ENCODE measurements around the gene TMEM134.

The TMEM134 gene

GRCh38 chr11:67492801-67493547 is 23.9 kb upstream of the TMEM134 start:
- TF ChIP-seq CTCF (IDR thresholded peaks at IDR 0.05; ENCODE audit: low read depth, low read length): no peak
- H3K36me3 ChIP-seq: peaks cover 7% of the 10 kb centered on the region
- DNase-seq: no peak
- no peaks in the 10 kb centered on the region for H3K4me1 ChIP-seq
- no peak overlapping the region for H3K4me3 ChIP-seq (ENCODE audit: low read depth, low read length)
- no peaks in the 10 kb centered on the region for H3K9me3 ChIP-seq
- H3K27me3 ChIP-seq: no peaks in the 10 kb centered on the region

- no peak for TF ChIP-seq CTCF (IDR thresholded peaks at IDR 0.05; ENCODE audit: low read depth, low read length)
- H3K36me3 ChIP-seq: peaks cover 9% of the 10 kb centered on the region
- H3K9me3 ChIP-seq: no peaks in the 10 kb centered on the region
- H3K4me1 ChIP-seq: no peaks in the 10 kb centered on the region
- H3K4me3 ChIP-seq (ENCODE audit: low read depth, low read length): no peak overlapping the region
- H3K27me3 ChIP-seq: no peaks in the 10 kb centered on the region
- no peak for DNase-seq
These were observed 23.1 kb upstream of the TMEM134 start for GRCh38 chr11:67492069-67492727.

- DNase-seq: no peak
- Histone ChIP-seq H3K4me3 (ENCODE audit: low read depth, low read length) (no peak overlapping the region), H3K9me3 (no peaks in the 10 kb centered on the region), H3K27me3 (no peaks in the 10 kb centered on the region), H3K36me3 (peaks cover 9% of the 10 kb centered on the region), H3K4me1 (no peaks in the 10 kb centered on the region)
- TF ChIP-seq CTCF (IDR thresholded peaks at IDR 0.05; ENCODE audit: low read depth, low read length): no peak
These were observed 22.4 kb upstream of the TMEM134 start for GRCh38 chr11:67491276-67492068.

GRCh38 chr11:67490727-67491065 is 21.6 kb upstream of the TMEM134 start:
- Histone ChIP-seq H3K9me3 (no peaks in the 10 kb centered on the region), H3K4me1 (no peaks in the 10 kb centered on the region), H3K27me3 (no peaks in the 10 kb centered on the region), H3K36me3 (peaks cover 9% of the 10 kb centered on the region), H3K4me3 (ENCODE audit: low read depth, low read length) (no peak overlapping the region)
- no peak for TF ChIP-seq CTCF (IDR thresholded peaks at IDR 0.05; ENCODE audit: low read depth, low read length)
- DNase-seq: no peak

- peaks cover 9% of the 10 kb centered on the region for H3K36me3 ChIP-seq
- H3K27me3 ChIP-seq: no peaks in the 10 kb centered on the region
- no peak overlapping the region for H3K4me3 ChIP-seq (ENCODE audit: low read depth, low read length)
- no peaks in the 10 kb centered on the region for H3K9me3 ChIP-seq
- H3K4me1 ChIP-seq: no peaks in the 10 kb centered on the region
- DNase-seq: no peak
- no peak for TF ChIP-seq CTCF (IDR thresholded peaks at IDR 0.05; ENCODE audit: low read depth, low read length)
These were observed 21.1 kb upstream of the TMEM134 start for GRCh38 chr11:67489885-67490726.

Measured in BE2C (cell line).